Measurements from ENCODE around the gene BZW1.

Gene BZW1

DNA sequence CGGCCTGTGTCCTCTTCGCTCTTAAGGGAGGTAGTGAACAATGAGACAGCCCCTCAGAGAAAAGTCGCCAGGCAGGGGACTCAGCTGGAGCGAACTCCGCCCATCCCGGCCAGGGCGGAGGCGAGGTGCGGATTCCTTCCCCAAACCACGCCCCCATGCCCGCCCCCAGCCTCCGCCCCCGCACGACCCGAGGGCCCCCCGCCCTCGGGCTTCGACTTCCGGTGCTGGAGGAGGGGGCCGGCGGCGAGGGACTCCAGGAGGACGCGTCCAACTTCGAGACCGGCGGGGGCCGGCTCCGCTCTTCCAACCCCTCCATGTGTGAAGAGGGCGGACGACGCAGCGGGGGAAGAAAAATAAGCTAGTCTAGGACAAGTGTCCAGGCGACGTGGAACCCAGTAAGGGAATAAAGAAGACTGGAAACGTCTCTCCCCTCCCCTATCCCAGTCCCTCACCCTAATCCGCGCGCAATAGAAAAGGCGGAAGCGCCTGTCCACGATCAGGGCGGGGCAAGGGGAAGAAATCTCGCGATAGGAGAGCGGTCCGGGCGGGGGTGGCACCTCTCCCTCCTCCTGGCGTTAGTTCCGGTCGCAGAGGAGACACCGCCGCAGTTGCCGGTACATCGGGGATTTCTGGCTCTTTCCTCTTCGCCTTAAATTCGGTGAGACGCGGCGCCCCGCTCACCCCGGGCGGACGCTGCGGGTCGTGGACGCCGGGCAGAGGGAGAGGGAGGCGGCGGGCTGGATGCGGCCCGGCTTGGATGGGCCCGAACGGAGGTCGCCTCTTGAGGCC lies at the start of gene BZW1:
Gene BZW1 (plus strand): TSS at position 578 of the 789 bp plus-strand sequence. CDS start 1,308 bp downstream, outside the sequence.
- DNase-seq: peak; percentile 93

DNA sequence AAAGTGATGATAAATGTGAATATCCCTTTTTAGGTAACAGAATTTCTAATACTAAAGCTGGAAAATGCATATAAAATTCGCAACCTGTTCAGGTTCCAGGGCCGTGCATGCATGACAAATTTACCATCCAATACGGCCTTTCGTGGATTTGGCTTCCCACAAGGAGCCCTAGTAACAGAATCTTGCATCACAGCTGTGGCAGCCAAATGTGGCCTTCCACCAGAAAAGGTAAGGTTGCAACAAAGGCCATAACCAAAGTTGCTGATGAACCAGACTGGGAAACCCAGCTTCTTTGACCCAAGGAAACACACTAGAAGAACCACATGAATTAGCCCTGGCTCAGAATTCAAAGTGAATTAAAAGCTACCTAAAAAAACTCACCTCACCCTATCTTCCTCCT lies 49.6 kb upstream of the BZW1 start:
- DNase-seq: no peak

DNA sequence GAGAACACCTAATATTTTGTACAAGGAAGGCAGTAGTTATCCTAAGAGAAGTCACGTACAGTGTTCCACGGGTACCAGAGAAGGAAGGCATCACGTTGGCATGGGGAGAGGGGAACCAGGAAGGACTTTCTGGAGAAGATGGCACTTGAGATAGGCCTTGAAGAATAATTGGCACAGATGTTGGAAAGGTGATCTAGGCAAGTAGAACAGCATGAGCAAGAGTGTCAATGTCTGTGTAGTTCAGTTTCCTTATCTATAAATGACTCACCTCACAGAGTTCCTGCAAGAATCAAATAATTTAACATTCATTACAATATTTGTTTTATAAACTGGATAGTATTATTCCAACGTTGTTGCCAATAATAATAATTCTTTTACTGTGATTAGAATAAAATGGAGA lies 48.3 kb upstream of the BZW1 start:
- no peak for DNase-seq

DNA sequence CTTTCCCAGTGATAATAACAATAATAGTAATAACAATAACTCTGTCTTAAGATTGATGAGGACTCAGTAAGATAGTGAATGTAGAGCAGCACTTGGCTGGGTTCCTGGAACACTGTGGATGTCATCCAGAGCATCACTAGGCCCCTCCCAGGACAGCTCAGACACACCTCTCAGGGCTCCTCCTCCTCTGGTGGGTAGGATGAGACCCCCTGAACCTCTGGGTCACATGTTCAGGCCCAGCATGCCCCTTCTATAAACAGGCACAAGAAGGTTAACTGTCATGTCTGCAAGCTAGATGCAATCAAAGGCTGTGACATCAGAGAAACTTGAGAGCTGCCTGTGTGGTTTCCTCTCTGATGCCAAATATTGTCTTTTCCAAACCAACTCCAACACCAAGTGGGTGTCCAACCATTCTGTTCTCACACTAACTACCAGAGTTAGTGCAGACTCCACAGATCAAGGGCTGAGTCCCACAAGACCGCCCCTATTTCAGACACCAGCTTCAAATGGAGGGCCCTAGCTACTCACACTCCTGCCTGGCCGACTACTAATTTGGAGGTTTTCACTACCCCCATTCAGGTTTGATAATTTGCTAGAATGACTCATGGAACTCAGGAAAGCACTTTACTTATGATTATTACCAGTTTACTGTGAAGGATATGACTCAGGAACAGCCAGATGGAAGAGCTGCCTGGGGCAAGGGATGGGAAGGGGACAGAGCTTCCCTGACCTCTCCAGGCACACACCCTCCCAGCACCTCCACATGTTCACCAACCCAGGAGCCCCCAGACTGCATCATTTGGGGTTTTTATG lies 46.4 kb upstream of the BZW1 start:
- peak; percentile 10 for DNase-seq

DNA sequence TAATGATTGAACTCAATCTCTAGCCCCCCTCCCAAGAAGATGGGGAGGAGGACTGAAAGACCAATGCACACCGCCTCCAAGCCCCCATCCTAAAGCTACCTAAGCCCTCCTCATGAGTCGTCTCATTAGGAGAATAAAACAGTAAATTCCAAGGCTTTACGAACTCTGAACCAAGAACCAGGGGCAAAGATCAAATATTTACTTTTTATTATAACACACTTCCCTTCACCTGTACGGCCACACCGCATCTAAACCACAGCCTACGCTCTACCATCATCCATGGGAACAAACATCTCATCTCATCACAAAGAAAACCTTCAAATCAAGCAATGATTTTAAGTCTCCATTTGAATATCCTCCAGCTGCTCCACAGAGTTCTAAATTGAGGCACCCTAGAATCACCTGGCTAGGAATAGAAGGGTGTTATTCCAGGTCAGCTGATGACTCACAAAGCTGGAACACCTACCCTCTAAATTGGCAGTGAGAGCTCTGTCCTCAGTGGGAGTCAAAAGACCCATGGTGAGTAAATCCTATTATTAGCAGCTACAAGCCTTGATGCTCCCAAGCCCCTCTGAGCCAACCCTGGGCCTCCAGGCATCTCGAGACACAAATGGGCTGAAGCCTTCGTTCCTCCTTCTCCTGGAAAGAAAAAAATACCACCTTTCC lies 45.6 kb upstream of the BZW1 start:
- no peak for DNase-seq

DNA sequence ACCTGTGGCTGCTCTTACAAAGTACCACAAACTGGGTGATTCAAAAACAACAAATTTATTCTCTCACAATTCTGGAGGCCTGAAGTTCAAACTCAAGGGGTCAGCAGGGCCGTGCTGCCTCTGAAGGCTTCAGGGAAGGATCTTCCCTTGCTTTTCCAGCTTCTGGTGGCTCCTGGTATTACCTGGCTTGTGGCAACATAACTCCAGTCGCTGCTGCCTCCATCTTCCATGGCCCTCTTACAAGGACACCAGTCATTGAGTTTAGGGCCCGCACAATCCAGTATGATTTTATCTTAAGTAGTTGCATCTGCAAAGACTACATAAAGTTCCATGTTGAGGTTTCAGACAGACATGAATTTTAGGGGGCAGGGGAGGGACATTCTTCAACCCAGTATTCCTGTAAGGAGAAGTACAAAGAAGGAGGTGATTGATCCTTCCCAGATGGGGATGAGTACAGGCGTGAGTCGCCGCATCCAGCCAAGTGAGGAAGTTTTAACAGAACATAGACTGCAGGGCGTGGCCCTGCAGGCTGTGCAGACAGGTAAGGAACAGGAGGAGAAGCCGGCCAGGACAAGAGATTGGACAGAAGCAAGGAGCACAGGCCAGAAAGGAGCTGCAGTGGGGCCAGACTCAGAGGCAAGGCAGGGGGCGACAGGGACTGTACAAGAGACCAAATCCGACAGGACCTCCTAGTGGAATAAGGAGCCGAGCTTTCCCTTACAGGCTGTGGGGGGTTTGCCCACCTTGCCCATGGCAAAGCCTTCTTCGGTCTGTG lies 44.4 kb upstream of the BZW1 start:
- DNase-seq: no peak

DNA sequence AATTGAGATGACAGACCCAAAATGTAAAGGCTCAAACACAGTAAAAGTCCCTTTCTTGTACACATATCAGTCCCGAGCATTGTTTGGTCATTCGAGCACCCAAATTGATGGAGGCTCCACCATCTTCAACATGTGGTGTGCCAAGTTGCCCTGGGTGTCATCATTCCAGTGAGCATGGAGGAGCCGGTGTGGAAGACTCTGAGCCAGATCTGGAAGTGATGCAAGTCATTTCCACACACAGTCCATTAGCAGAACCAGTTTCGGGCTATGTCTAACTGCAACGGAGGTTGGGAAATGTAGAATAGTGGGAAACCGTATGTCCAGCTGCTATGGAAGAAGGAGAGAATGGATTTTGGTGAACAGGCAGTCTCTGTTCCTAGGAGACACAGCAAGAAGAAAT lies 40.9 kb upstream of the BZW1 start:
- no peak for DNase-seq

DNA sequence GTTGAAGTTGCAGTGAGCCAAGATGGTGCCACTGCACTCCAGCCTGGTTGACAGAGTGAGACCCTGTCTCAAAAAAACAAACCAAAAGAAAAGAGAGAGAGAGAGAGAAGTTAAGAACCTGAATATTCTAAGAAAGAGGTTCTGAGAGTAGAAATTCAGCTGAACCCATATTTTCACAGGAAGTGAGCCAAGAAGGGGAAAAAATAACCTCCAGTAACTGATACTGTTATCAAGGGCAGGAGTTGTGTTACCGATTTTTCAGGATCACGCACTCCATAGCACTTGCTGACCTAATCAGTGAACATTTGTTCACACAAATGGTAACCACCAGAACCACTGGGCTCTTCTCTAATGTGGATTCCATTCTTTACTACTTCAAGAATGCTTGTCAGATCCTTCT lies 39.1 kb upstream of the BZW1 start:
- no peak for DNase-seq

DNA sequence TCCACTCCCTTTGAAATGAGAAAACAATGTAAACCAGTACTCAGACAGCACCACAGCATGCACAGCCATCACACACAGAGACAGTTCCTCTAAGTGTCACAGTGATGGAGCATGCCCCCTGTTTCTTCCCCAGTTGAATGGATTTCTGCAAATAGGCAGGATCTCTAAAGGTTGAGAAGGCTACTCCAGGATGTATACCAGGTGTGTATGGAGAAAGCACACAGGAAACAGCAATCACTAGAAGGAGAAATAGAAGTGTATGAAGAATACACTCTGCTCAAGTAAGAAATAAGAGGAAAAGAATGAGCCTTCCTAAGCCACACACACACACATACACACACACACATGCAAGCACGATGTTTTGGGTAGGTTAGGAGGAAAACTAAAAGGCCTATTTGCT lies 38.6 kb upstream of the BZW1 start:
- no peak for DNase-seq

DNA sequence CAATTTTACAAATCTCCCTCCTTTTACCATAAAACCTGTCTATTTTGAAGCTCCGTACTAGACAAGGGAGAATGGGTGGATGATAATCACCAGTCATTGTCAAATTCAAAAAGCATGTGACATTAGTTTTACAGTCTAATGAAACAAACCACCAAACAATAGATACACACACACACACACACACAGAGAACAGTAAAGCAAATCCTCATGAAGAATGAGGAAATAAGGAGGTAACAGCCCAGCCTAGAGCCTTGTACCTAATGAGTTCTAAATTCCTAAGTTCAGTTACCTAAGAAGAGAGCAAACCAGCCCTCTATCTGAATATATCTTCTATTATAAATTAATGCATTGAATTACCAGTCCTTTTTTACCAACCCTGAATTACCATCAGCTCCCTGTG lies 36.8 kb upstream of the BZW1 start:
- no peak for DNase-seq

DNA sequence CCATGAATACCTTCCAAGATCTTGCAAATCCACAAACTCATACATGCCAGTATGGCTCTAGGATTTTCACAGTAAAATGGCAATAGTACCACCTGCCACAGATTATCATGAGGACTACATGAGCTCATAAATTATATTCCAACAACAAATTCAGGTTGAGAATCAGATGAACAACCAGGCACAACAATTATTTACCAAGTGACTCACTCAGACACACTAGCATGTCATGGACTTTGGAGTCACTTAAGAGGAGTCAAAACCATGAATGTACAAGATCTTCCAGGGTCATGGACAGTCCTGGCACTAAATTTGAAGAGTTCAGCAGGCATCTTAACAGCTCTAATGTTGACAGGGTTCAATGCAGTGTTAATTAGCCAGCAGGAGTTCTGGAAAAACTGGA lies 34.4 kb upstream of the BZW1 start:
- DNase-seq: no peak

DNA sequence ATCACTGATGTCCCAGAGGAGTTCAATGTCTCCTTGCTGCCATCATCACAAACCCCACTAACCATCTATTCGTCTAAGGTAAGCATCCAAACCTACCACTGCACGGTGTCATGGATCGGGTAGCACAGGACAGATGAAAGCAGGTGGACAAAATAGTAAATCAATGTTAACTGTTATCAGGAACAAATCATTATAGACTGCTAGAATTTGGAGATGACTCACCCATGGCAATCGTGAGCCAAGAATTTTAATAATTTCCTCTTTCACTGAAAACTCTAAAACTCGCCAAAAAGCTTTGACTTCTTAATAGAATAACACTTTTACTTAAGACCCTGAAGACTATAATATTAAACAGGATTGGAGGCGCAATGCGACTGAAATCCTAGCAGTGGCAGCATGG lies 33.7 kb upstream of the BZW1 start:
- no peak for DNase-seq

DNA sequence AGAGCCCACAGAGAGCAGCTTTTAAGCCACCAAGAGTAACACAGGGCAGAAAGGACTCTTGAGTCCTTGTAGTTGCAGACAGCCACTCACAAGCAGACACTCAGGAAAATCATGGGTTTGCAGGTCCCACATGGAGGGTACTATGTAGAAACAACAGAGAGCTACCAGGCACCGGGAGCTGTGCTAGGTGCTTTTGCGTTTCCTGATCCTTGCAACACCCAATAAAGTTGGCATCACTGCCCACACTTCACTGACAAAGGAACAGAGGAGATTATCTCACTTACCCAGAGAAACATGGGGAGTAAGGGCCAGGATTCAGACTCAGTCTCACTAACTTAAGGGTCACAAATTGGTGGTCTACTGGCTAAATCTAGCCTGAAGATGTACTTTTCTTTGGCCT lies 32.5 kb upstream of the BZW1 start:
- DNase-seq: no peak

DNA sequence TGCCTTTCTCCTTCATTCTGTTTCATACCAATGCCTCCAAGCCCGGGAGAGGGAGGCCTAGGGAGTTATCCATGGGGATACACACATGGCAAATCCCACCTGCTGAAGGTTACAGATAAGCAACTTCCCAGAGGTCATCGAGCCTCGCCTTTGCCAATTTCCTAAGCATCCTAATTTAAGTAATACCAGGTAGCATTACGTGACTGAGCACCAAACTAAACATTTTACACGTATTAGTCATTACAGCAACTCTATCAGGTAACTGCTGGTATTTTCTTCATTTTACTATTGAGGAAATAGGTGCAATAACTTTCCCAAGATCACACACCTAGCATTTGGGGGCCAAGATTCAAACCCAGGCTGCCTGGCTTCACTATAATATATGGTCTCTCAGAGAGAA lies 30.1 kb upstream of the BZW1 start:
- DNase-seq: no peak

DNA sequence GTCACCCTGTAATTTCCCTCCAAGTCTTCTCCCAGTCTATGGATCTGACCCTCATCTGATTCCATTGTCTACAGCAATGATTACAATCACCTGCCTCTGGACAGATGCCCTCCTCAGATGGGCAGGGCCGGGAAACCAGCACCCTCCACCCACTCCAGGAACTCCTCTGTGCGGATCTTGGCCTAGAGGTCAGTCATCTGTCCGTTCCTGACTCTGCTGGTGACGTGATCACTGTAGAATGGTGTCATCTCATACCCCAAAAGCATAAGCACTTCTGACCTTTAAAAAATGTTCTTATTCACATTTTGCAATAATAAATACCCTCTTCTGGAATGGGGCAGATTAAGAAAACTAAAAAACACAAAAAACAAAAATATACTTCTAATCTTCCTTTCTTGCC lies 29.5 kb upstream of the BZW1 start:
- no peak for DNase-seq

DNA sequence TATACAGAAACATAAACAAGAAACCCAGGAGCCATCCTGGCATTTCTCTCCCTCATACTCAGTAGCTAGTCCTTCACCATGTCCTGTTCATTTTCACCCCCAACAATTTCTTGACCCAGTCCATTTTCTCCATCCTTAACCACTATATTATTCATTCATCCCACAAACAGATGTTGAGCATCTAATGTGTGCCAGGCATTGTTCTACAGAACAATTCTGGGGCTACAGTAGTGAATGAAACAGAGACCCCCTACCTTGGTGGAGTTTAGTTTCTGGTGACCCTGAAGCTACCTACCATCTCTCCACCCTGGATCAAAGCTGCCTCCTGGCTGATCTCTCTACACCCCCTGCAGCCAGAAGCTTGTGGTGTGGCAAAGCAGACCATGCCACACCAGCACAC lies 27.5 kb upstream of the BZW1 start:
- no peak for DNase-seq

DNA sequence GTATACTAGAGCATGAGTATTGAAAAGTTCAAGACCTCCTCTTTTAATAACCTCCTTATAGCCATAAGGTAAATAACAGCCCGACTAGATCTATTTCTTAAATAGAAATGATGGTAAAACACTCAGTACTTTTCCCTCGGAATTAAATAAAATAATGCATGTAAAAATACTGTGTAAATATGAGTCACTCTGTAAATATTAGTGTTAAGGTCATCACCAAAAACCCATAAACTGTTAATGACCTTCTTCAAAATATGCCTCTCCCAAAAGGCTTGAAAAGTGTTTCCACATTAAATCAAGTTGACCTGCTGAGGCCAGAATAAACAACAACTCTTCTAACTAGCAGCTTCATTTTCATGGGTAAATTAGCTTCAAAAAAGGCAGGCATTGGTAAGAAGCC lies 25.3 kb upstream of the BZW1 start:
- DNase-seq: no peak

DNA sequence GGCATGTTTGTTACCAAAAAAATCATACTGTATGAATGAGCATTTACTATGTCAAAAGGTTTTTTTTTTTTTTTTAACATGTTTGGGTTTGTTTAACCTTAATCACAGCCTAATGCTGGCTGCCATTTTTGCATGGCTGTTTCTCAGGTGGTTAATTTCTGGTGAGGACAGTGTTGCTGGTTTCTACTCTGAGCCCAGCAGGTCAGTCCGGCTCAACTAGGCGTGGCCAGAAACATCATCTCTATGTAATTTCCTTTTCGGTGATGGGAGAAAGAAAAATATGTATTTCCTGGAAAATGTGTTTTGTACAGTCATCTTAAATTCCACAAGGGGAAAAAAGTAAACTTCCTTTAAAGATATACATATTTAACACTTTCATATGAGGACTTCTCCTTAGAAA lies 24.9 kb upstream of the BZW1 start:
- DNase-seq: no peak

DNA sequence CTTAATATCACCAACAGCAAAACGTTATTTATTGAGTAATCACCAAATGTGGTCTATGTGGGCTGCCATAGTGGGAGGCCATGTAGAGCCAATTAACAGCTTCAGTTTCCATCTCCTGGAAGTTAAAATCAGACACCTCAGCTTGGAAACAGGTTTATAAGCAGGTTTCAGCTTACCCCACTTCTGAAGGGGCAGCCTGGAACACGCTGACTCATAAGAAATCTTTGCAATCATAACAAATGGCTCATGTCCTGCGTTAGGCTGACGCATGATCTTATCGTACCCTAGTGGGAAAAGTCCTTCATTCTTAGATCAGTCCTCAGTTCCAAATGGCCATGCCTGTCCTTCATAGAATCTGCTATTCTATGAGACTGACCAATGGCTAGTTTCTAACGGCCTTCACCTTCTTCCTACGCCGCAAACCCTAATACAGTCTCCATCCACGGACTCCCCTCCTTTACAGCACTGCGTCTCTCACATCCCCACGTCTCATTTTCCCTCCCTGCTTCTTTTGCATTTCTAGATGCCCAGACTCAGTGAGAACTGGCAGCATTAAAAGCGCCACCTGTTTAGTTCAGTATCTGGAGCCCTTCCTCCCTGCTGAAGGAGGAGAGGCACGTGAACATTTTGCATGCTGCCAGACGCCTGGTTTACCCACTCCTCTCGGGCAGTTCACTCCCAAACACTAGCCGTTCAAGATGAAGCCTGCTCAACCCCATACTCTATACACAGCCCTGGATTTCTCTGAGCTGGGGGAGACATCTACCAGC lies 24.2 kb upstream of the BZW1 start:
- DNase-seq: no peak

DNA sequence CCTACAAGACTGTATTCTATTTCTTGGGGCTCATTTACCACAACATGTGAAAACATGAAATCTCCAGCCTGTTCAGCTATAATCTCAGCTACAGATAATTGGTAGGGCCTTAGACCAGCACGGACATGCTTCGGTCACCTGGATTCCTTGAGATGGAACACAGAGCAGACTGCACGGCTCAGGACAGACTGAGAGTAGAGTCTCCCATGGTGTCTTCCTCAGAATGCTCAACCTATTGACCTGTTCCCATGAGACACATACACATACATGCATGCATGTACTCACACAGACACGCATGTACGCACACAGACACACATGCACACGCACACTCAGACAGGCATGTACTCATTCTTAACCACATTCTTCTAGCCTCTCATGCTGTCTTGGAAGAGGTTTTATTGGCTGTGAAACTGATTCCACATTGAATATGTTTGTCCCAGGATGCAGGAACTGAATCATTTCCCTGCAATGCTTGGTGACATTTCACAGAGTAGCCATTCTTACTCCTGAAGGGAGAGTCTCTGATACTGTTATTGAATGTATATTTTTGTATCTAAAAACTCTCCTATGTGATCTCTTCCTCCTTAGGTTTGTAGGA lies 23.5 kb upstream of the BZW1 start:
- DNase-seq: no peak

DNA sequence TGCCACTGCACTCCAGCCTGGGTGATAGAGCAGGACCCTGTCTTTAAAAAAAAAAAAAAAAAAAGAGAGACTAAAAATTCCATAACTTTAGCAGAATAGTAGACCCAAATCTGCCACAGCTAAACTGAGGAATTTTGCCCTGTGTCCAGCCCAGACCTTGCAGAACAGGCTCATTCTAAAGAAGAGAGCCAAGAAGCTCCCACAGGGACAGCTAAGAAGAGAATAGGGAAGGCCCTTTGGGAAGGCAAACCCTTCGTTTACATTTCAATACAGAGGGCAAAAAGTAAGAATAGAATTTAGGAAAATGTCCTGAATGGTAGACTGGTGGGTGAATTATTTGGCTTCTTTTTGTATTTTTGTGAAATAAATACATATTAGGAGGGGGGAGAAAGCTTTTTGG lies 21.5 kb upstream of the BZW1 start:
- DNase-seq: no peak

DNA sequence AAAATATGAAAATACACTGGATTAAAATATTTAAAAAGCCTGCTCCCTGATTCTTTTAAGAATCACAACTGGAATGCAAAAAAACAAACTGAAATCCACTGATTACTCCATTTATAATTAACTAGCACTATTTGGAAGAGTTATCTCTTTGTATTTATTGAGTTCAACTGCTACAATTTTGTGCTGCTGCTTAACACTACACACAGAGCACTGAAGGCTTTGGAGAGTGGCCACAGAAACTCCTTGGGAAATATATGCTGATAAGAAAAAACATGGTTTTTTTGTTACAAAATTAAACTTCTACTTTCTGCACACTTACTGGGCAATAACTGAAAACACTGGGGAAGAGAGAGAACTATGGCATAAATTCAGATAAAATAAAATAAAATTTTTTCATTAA lies 19.8 kb upstream of the BZW1 start:
- DNase-seq: no peak
